NCI-H82 (cell line): ENCODE measurements around the gene GSAP.
A peak's percentile ranks its signal among the peaks of the same experiment; 100 is the strongest.

Experiments
- DNase-seq: peaks from one replicate; lab custom pipeline; 2025; lab: John Stamatoyannopoulos, UW

Gene GSAP

GRCh38 chr7:77328669-77329068, 87.5 kb downstream of the GSAP start:
- DNase-seq = no peak

GRCh38 chr7:77327932-77328628, 88.1 kb downstream of the GSAP start:
- DNase-seq = no peak

- no peak for DNase-seq
Measured at GRCh38 chr7:77327067-77327931, 88.8 kb downstream of the GSAP start.

- no peak for DNase-seq
Measured at GRCh38 chr7:77326131-77326530, 90.0 kb downstream of the GSAP start.

- DNase-seq = no peak
Measured at GRCh38 chr7:77321300-77321699, 94.8 kb downstream of the GSAP start.

GRCh38 chr7:77320714-77321113, 95.4 kb downstream of the GSAP start:
- peak; percentile 13 for DNase-seq

GRCh38 chr7:77320137-77320536, 96.0 kb downstream of the GSAP start:
- peak; percentile 93 for DNase-seq

- DNase-seq = no peak
Measured at GRCh38 chr7:77318019-77318418, 98.1 kb downstream of the GSAP start.

GRCh38 chr7:77316219-77316978, 99.8 kb downstream of the GSAP start:
- no peak for DNase-seq

GRCh38 chr7:77315182-77315591, 101.0 kb downstream of the GSAP start:
- DNase-seq = no peak

- DNase-seq = no peak
Measured at GRCh38 chr7:77313876-77314480, 102.2 kb downstream of the GSAP start.

GRCh38 chr7:77313085-77313484, 103.1 kb downstream of the GSAP start:
- no peak for DNase-seq

GRCh38 chr7:77310982-77311381, 105.2 kb downstream of the GSAP start:
- DNase-seq = no peak

- DNase-seq = no peak
Measured at GRCh38 chr7:77309714-77310220, 106.4 kb downstream of the GSAP start.

GRCh38 chr7:77308792-77309191, 107.4 kb downstream of the GSAP start:
- no peak for DNase-seq

- peak; percentile 55 for DNase-seq
Measured at GRCh38 chr7:77306231-77307067, 109.7 kb downstream of the GSAP start.

- no peak for DNase-seq
Measured at GRCh38 chr7:77295549-77295948, 120.6 kb downstream of the GSAP start.

GRCh38 chr7:77293046-77293445, 123.1 kb downstream of the GSAP start:
- DNase-seq = no peak

GRCh38 chr7:77290425-77290824, 125.7 kb downstream of the GSAP start:
- no peak for DNase-seq

GRCh38 chr7:77289387-77289786, 126.8 kb downstream of the GSAP start:
- DNase-seq = no peak
